ENCODE measurements around the gene COL15A1.

DNA sequence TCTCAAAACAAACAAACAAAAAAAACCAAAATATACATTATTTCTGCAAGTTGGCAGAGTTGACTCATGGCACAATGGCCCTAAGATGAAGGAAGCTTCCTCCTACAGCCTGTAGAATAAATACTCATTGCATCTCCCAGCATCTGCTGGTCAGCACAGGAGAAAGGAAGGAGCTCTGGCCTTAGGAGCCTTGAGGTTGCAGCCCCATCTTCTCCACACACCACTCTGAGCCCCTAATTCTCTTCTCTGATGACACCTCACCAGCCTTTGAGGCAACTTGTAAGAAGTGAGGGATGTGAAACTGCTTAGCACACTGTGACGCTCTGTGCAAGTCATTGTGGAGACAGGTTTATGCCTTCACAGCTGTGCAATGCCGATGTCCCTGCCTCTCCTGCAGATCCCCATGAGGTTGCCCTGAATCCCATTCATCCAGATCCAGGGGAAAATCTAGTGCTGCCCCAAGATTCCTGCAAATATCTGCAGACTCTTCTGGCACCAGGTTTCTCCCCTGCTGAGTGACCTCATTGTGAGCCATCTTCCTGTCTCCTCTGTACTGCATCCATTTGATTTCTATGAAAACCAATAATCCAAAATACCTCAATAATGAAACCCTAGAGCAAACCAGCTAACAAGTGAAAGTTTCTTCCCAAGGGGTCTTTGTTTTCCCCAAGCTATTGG, 95.9 kb downstream of the COL15A1 start:
- TF ChIP-seq USF2 (CRISPR knock-in tag; IDR thresholded peaks at IDR 0.05), result no peak
- no peak for TF ChIP-seq FOXK1 (CRISPR knock-in tag; IDR thresholded peaks at IDR 0.05)
- no peak for TF ChIP-seq MAX (CRISPR knock-in tag; IDR thresholded peaks at IDR 0.05)
- no peak for TF ChIP-seq CTCF (IDR thresholded peaks at IDR 0.05)
- TF ChIP-seq ATF3 (CRISPR knock-in tag; conservative IDR thresholded peaks at IDR 0.05), result no peak
- TF ChIP-seq SMAD3 (CRISPR knock-in tag; IDR thresholded peaks at IDR 0.05; ENCODE audit: borderline replicate concordance), result no peak

Data from WTC11 (cell line).